HS-27A (cell line): ENCODE results near the gene NECAP2.
A peak's percentile ranks its signal among the peaks of the same experiment; 100 is the strongest.
"Not testable (repeated sequence)": the region's sequence is repeated elsewhere in the genome, so short reads cannot be mapped to it uniquely, and the experiment has no call there.

Source experiments
- DNase-seq: peaks from one replicate; pipeline ENCODE4 v3.0.0-alpha.2; 2012; ENCODE audit warnings: low read depth, missing footprints

The NECAP2 gene

DNA sequence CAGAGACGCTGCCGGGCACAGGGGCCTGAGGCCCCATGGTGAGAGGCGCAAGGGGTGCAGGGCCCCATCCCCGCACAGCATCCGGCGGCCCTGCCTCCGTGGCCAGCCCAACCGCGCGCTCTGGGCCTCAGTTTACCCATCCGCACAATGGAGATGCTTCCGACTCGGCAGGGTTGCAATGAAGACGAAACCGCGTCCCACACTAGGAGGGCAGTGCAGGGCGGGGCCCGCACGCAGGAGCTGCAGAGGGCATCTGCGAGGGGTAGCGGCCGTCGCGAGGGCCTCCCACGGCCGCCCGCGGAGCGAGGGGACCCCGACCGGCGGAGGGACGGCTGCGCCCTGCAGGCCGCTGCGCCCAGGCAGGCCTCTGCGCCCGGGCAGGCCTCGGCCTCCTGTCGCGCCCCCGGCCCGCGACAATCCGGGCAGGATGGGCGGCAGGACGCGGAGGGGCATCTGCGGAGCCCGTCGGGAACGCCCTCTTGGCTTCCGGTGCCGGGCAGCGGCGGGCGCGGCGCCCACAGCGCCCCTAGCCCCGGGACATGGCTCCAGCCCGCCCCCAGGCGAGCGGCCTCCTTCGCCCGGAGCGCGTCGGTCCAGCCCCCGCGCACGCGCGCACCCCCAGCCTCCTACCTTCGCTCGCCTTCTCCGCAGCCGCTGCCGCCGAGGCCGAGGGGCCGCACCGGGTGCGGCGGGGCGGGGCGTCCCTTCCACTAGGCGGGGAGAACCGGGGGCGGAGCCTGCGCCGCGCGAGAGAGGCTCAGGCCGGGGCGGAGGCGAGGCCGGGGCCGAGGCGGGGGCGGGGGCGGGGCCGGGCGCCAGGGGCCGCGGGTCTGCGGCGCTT lies 58.3 kb downstream of the NECAP2 start:
- peak; percentile 41 for DNase-seq

DNA sequence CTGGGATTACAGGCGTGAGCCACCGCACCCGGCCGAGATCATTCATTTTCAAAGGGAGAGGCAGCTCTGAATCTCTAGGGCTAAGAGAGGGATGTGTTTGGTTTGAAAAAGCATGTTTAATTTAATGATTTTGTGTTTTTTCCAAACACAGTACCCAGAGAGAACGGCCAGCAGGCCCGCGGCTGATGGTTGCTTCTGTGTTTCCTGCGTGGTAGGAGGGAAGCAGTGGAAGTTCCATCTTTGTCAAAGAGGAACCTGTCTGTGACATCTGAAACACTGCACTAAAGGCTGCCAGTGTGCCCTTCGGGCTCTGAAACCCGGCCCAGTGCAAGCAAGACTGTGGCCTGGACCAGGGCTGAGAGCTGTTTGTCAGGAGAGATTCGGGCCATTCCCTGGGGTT lies 59.9 kb downstream of the NECAP2 start:
- not testable (repeated sequence) for DNase-seq

DNA sequence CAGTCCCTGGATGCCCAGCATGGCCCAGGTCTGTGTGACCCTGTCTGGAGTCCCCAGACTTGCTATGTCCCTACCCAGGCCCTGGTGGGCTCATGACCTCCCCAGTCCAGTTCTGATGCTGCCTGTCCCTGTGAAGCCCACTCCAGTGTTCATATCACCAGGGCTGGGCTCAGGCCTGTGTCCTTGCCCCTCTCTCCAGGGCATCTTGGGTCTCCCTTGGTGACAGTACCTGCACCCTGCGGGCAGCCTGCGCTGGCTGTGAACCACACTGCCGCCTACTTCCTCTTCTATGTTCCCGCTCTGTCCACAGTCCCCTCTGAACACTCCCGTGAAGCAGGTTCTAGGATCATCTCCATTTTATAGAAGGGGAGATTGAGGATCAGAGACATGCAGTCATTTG lies 60.5 kb downstream of the NECAP2 start:
- not testable (repeated sequence) for DNase-seq

DNA sequence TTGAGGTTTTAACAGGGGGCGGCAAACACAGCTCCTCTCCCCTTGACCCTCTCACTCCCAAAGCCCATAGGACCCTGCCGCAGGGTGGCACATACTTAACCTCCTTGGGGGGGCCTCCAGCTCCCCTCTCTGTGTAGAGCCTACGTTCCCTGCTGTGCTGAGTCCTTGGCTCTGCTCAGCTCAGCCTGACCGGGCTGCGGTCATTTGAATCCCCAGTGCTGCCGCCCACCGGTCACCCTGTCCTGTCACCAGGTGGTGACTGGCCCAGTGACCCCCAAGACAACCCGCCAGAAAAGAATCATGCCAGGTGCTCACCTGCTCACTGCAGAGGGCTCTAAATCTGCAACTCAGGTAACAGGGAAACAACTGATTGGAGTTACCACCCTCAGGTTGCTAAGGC lies 60.9 kb downstream of the NECAP2 start:
- not testable (repeated sequence) for DNase-seq

DNA sequence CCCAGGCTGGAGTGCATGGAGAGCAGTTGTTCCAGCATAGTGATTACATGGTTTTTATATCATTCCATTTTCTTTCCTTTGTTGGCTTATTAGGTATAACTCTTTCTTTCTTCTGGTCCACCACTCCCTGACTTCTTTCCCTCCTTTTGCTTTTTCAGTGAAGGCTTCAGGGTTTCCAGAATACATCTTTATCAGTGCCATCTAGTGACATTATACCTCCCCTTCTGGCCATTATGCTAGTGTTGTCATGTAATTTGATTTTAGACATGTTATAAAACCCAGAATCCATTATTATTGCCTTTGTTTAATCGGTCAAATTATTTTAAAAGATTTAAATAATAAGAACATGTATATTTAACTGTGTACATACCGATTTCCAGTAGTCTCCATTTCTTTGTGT lies 63.0 kb downstream of the NECAP2 start:
- DNase-seq, result no peak

DNA sequence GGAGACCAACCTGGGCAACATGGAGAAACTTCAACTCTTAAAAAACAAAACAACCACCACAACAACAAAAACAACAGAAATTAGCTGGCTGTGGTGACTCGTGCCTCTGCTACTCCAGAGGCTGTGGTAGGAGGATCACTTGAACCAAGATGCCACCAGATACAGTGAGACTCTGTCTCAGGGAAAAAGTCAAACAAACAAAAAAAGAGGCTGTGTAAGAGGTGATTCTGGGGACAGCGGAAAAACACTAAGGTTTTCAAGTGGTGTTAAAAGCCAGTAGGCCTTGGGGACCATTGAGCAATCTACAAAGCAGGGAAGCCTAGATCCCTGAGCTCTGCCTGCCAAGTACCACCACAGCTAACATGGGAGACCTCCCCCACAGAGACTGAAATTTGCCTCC lies 65.3 kb downstream of the NECAP2 start:
- not testable (repeated sequence) for DNase-seq

DNA sequence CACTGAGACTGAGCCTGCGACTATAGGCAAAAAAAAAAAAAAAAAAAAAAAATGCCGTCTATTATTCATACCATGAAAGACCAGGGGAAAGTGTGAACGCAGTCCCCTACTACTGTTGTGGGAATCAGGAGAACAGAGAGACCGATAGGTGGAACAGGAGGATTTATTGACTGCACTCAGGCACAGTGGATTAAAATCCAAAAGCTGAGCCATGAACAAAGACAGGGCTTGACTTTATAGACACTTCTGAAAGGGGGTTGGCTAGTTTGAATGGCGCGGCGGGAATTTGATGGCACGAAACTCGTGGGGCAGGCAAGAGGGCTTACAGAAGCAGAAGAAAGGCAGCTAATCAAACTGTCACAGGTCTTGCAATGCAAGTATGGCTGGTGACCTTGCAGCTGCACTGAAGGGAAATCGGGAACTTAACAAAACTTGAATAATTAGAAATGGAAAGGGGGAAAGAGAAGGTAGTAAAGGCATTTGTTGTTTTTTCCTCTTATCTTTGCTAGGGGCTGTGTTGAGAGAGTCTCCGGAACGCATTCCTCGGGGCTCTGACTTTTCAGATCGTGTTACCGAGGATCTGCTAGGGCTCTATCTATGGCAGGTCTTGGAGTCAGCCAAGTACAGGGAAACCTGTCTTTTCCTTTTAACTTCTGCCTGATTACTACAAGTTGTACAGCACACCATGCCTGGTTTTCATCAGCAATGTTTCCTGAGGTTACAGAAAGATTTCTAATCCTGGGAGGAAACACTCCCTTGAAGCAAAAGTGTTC lies 66.0 kb downstream of the NECAP2 start:
- DNase-seq, result not testable (repeated sequence)

DNA sequence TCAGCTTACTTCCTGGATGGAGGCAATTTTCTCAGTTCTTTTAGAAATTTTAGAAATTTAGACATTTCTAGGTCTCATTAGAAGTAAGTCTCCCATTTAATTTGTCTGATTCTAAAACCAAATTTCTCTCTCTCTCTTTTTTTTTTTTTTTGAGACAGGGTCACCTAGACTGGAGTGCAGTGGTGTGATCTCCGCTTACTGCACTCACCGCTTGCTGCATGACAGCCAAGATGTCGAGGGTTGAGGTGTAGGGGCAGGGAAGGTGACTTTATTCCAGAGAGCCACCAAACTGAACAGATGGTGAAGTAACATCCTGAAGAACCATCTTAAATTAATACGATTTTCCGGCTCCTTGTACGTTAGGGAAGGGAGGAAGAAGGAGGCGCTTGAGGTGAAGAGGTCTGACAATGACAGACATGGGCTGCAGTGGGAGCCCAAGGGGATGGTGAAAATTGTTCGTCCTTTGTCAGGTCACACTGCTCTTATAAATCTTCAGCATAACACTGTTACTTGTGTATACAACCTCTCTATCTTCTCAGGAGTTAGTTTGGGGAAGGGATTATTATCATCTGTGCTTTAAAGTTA lies 68.4 kb downstream of the NECAP2 start:
- DNase-seq, result not testable (repeated sequence)
